ENCODE results near the gene NAA40. TPM values are rescaled to one million over a fixed set of nuclear protein-coding genes. Genes with fewer than 3 reads are reported as not detected.

Gene NAA40
- total and polyA plus RNA-seq, 7 donors, result 4.6 to 13.7 (median 7.6) TPM

- no peak overlapping the region for H3K4me3 ChIP-seq
- H3K36me3 ChIP-seq (ENCODE audit: insufficient read depth in 1 of 2, low read depth in 1 of 2), result no peaks in the 10 kb centered on the region
- DNase-seq (no peak), ATAC-seq (no peak)
- H3K9me3 ChIP-seq, result no peaks in the 10 kb centered on the region
- no peak overlapping the region for H3K27ac ChIP-seq
- 58 to 64% (median 62%) methylated on average over 4 of the region's 4 CpGs for WGBS, 3 donors
- TF ChIP-seq CTCF (IDR thresholded peaks at IDR 0.05), result no peak
- intact Hi-C loops (cut with DNase I), result no loop called here
- no peaks in the 10 kb centered on the region for H3K27me3 ChIP-seq (ENCODE audit: insufficient read depth in 3 of 3, low read length in 2 of 3)
- H3K4me1 ChIP-seq, result peaks cover 16% of the 10 kb centered on the region
Measured at GRCh38 chr11:63923319-63923718, 15.5 kb upstream of the NAA40 start.

GRCh38 chr11:63929616-63930015 is 9.2 kb upstream of the NAA40 start:
- no peaks in the 10 kb centered on the region for H3K9me3 ChIP-seq
- H3K4me3 ChIP-seq, result no peak overlapping the region
- no peaks in the 10 kb centered on the region for H3K4me1 ChIP-seq
- no peak overlapping the region for H3K27ac ChIP-seq
- ATAC-seq (no peak), DNase-seq (no peak)
- no peak for TF ChIP-seq CTCF (IDR thresholded peaks at IDR 0.05)
- 83 to 90% (median 85%) methylated on average over 5 of the region's 5 CpGs for WGBS, 3 donors
- intact Hi-C loops (cut with DNase I), result no loop called here
- H3K27me3 ChIP-seq (ENCODE audit: insufficient read depth in 3 of 3, low read length in 2 of 3), result no peaks in the 10 kb centered on the region
- H3K36me3 ChIP-seq (ENCODE audit: insufficient read depth in 1 of 2, low read depth in 1 of 2), result no peaks in the 10 kb centered on the region

- DNase-seq, result no peak
- no peaks in the 10 kb centered on the region for H3K4me1 ChIP-seq
- H3K27me3 ChIP-seq (ENCODE audit: insufficient read depth in 3 of 3, low read length in 2 of 3), result no peaks in the 10 kb centered on the region
- H3K36me3 ChIP-seq (ENCODE audit: insufficient read depth in 1 of 2, low read depth in 1 of 2), result no peaks in the 10 kb centered on the region
- WGBS, 3 donors, result 63 to 75% (median 75%) methylated on average over 6 of the region's 6 CpGs
- intact Hi-C loops (cut with DNase I), result no loop called here
- ATAC-seq, result no peak
- H3K9me3 ChIP-seq, result no peaks in the 10 kb centered on the region
- H3K4me3 ChIP-seq, result no peak overlapping the region
- no peak for TF ChIP-seq CTCF (IDR thresholded peaks at IDR 0.05)
- H3K27ac ChIP-seq, result no peak overlapping the region
Measured at GRCh38 chr11:63931045-63931444, 7.8 kb upstream of the NAA40 start.

- ATAC-seq (no peak), DNase-seq (no peak)
- intact Hi-C loops (cut with DNase I), result no loop called here
- H3K9me3 ChIP-seq, result no peaks in the 10 kb centered on the region
- no peaks in the 10 kb centered on the region for H3K4me1 ChIP-seq
- no peak overlapping the region for H3K27ac ChIP-seq
- TF ChIP-seq CTCF (IDR thresholded peaks at IDR 0.05), result no peak
- no peaks in the 10 kb centered on the region for H3K27me3 ChIP-seq (ENCODE audit: insufficient read depth in 3 of 3, low read length in 2 of 3)
- WGBS, 3 donors, result 83 to 89% (median 85%) methylated on average over 12 of the region's 12 CpGs
- H3K4me3 ChIP-seq, result no peak overlapping the region
- no peaks in the 10 kb centered on the region for H3K36me3 ChIP-seq (ENCODE audit: insufficient read depth in 1 of 2, low read depth in 1 of 2)
Measured at GRCh38 chr11:63931876-63932275, 6.9 kb upstream of the NAA40 start.

GRCh38 chr11:63933459-63933858 is 5.3 kb upstream of the NAA40 start:
- no peak for TF ChIP-seq CTCF (IDR thresholded peaks at IDR 0.05)
- no peaks in the 10 kb centered on the region for H3K27me3 ChIP-seq (ENCODE audit: insufficient read depth in 3 of 3, low read length in 2 of 3)
- no peaks in the 10 kb centered on the region for H3K9me3 ChIP-seq
- H3K27ac ChIP-seq, result no peak overlapping the region
- intact Hi-C loops (cut with DNase I), result no loop called here
- no peaks in the 10 kb centered on the region for H3K4me1 ChIP-seq
- DNase-seq (no peak), ATAC-seq (no peak)
- H3K36me3 ChIP-seq (ENCODE audit: insufficient read depth in 1 of 2, low read depth in 1 of 2), result no peaks in the 10 kb centered on the region
- H3K4me3 ChIP-seq, result no peak overlapping the region
- 12 to 41% (median 36%) methylated on average over 1 of the region's 1 CpG for WGBS, 3 donors

All from psoas muscle (tissue), 8 donors.